CD4-positive, alpha-beta T cell treated with Interleukin-1 beta for 1 hour (primary cell): ENCODE data around the gene MUSK.
"Not testable (repeated sequence)": the region's sequence is repeated elsewhere in the genome, so short reads cannot be mapped to it uniquely, and the experiment has no call there.

Source experiments
- DNase-seq, 2 donors: peaks; one replicate each; pipeline ENCODE4 v3.0.0-alpha.2; 2020 to 2022

Gene MUSK

GRCh38 chr9:110815361-110815760 is 146.8 kb downstream of the MUSK start:
- DNase-seq = no peak

DNA sequence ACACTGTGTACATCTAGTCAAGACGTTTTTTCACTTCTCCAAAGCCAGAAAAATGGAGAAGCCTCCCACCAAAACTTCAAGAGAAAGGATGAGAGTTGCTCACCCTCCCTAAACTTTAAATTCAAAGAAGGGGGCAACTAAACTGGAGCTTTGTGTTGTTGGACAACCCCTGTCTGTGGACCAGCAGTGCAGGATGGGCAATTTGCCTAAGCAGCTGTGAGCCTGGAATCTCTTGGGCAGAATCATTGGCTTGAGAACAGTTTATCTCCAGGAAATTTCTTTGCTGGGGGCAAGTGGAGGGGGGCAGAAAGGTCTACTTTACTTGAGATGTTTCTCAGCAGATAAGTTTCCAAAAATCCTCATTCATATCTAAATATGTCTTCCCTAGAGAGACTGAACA is 151.8 kb downstream of the MUSK start:
- DNase-seq = no peak

GRCh38 chr9:110821064-110821463 is 152.5 kb downstream of the MUSK start:
- no peak for DNase-seq

DNA sequence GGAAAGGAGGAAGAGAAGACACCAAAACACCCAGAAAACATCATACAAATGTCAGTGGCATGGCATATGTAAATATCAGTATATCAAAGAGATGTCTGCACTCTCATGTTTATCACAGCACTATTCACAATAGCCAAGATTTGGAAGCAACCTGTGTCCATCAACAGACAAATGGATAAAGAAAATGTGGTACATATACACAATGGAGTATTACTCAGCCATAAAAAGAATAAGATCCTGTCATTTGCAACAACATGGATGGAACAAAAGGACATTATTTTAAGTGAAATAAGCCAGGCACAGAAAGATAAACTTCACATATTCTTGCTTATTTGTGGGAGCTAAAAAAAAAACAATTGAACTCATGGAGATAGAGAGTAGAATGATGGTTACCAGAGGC is 156.5 kb downstream of the MUSK start:
- DNase-seq = not testable (repeated sequence)

GRCh38 chr9:110825950-110826349 is 157.4 kb downstream of the MUSK start:
- no peak for DNase-seq

DNA sequence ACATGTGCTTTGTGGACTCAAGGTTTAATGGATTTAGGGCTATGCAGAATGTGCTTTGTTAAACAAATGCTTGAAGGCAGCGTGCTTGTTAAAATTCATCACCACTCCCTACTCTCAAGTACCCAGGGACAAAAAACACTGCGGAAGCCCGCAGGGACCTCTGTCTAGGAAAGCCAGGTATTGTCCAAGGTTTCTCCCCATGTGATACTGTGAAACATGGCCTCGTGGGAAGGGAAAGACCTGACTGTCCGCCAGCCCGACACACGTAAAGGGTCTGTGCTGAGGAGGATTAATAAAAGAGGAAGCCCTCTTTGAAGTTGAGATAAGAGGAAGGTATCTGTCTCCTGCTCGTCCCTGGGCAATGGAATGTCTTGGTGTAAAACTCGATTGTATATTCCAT is 157.8 kb downstream of the MUSK start:
- DNase-seq = not testable (repeated sequence)

DNA sequence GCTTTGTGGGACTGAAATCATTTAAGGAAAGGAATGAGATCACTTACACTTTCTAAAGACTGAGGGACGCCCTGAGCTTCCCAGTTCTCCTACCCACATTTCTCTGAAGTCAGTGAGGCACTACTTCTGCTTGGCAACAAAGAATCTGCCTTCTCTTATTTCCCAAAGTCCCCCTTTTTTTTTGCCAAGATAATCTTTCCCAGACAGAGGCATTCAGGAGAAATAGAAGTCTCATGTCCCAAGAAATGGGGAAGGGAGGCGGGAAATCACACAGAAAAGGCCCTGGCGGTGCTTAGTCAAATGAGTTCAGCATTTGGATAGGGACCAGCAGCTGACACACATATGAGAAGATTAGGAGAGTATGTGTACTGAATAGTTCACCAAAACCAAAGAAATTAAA is 159.7 kb downstream of the MUSK start:
- no peak for DNase-seq

DNA sequence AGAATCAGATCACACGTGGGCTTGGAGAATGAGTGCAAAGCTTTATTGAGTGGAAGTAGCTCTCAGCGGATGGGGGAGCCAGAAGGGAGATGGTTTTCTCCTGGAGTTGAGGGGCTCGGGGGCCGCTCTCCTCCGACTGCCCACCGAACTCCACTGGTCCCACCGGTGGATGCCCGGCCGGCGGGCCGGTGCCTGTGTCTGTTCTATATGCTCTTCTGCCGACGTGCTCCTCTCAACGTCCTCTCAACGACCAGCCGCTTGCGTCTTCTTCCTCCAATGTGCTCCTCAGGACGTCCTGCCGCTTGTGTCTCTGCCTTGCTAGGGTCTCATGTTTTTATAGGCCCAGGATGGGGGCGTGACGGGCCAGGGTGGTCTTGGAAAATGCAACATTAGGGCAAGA is 161.9 kb downstream of the MUSK start:
- DNase-seq = no peak

GRCh38 chr9:110832926-110833325 is 164.3 kb downstream of the MUSK start:
- no peak for DNase-seq

GRCh38 chr9:110835404-110835803 is 166.8 kb downstream of the MUSK start:
- no peak for DNase-seq

DNA sequence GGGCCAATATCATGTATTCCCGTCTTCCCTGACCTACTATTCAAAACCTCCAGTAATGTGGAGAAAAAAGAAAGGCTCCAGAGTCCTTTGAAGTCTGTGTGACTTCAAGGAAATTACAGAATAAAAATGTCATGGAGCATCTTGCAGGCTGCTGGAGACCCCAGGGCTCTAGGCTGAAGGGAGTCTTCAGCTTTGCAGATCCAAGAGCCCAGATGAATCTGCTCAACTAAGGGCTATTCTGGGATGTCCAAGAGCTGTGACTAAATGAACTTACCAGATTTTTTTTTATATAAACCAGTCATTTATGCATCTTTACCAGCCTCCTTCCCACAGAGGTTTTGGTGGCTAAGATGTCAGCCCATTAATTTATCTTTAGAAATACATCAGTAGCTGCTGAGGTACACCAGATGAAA is 167.3 kb downstream of the MUSK start:
- no peak for DNase-seq

- no peak for DNase-seq
These were observed 168.9 kb downstream of the MUSK start for GRCh38 chr9:110837401-110838005.

DNA sequence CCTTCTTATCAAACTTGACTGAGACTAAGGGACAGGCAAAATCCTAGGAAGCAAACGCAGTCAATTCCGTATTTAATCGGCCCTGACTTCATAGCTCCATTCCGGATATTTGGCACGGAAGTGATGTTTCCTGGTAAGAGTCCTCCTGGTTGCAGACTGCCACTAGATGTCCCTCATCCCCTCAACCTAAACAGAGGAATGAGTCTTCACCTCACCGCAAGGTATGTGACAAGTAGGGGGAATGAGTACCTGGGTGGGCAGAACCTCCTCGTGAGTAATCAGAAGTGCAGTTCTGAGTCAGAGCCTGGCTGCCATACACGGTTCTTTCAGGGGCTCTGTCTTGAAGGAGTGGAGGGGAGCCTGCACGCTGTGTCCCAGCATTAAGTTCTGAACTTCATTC is 173.6 kb downstream of the MUSK start:
- no peak for DNase-seq

DNA sequence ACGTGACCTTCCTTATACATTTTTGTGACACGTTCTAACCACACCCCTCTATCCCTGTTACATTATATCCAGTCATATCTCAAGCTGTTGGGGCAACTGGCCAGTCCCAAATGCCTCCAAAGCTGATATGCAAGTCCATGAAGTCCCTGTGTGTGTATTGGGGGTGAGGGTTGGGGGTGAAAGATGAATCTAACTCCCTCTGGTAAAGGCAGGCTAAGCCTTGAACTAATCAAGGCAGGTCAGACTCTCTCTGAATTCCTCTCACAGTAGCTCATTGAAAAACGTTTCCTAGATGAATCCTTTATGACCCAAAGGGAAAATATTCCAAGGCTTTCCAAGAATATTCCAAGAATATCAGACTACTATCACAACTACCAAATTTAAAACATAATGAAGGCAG is 174.4 kb downstream of the MUSK start:
- no peak for DNase-seq

DNA sequence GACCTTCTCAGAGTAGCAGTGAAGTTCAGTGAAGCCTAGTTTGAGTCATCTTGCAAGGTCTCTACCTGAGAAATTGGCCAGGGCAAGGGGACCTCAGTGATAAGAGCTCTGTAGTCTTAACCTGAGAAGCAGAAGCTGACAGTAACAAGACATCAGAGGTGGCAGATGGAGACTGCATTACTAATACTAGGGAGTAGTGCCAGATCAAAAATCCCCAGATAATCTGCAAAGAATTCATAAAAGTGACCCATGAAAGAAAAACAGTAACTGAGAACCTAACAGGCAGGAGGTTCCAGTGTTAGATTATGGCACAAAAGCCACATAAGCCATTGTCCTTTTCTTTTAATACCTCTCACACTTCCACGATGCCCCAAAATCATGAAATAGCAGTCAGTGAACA is 175.5 kb downstream of the MUSK start:
- no peak for DNase-seq

DNA sequence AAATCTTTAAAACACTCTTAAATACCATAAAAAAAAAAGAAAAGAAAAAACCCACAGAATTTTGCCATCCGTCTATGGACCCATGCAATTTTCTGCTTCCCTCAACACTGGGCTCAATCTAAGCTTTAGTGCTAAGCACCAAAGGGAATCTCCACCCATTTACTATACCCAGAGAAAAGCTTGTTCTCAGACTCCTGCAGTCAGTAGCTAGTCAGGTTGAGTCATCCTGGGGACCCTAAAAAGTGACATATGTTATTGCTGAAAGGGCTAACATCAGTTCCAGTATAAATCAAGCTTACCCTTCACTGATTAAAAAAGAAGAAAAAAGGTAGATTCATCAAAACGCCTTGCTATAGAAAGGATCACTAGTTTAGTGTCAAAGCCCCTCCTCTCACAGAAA is 177.6 kb downstream of the MUSK start:
- DNase-seq = no peak

DNA sequence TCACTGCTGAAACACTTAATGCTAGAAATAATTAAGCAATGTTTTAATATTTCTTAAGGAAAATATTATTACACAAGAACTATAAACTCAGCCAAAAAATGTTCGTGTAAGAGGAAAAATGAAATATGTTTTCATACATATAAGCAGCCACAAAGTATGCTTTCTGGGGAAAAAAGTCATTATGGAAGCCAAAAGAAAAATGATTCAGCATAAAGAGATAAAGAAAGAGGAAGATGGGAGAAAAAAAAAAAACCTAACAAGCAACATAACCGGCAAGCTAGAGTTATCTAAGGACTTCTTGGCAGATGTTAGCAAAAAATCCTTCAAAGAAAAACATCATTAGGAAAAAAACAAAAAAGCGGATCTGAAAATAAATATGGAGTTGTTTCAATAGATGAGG is 179.1 kb downstream of the MUSK start:
- no peak for DNase-seq

DNA sequence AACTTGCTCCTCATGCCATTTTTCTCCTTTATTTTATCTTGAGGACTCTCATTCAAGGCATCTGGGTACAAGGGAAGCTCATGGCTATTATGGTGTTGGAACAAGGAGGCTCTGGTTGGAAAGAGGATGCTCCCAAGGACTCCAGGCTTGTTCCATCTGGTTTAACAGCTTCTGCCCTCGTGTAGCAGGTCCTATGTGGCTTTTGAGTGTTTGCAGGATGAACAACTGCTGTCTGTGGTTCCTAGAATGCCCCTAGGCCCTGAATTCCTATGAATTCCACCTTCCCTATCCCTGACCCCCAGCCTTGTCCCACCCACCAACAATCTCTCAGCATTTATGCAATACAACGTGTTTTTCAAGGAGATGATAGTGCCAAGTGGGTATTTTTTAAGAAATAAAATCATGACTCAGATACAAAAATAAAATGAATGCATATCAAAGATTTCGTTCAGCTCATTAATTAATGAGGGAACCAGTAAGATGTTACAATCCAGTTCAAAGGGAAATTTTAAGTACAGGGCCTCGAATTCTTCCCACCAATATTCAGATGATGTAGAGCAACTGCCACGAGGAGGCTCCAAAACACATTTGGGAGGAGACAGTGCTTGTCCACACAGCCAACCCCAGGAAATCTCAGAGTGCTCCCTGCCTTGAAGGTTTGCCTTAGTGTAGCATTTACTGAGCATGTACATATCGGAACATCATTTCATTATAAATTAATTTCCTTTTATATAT is 182.0 kb downstream of the MUSK start:
- DNase-seq = no peak
